Spleen (tissue), 11 donors: ENCODE measurements around the gene MYCN. TPM values are rescaled to one million over a fixed set of nuclear protein-coding genes. Genes with fewer than 3 reads are reported as not detected.

ENCODE experiments used
- DNase-seq: peaks from one replicate; pipeline ENCODE4 v3.0.0-alpha.2; 2020
- H3K27ac ChIP-seq, 8 donors: fragments of 200-600 bp; sonication (generic) in 7 of 8; 1 replicate in 4 of 8; 2 replicates in 4 of 8; pipeline versions ENCODE4 v1.5.0 to v1.8.0; 2016 to 2021; ENCODE audit warnings: inconsistent platforms in 4 of 8, mild to moderate bottlenecking in 4 of 8, moderate library complexity in 1 of 8
- H3K27me3 ChIP-seq, 7 donors: fragments of 200-600 bp; sonication (generic) in 6 of 7; replicated peaks in 1 of 7; 1 replicate in 4 of 7; 2 replicates in 3 of 7; pipeline versions ENCODE4 v1.5.0 to v1.8.0; 2016 to 2021; ENCODE audit warnings: inconsistent platforms in 3 of 7, mild to moderate bottlenecking in 1 of 7
- H3K36me3 ChIP-seq, 6 donors: fragments of 200-600 bp; sonication (generic) in 5 of 6; 1 replicate in 4 of 6; 2 replicates in 2 of 6; pipeline versions ENCODE4 v1.5.0 to v1.8.0; 2016 to 2021; ENCODE audit warnings: inconsistent platforms in 2 of 6
- H3K4me1 ChIP-seq, 6 donors: fragments of 200-600 bp; sonication (generic) in 5 of 6; 1 replicate in 3 of 6; 2 replicates in 3 of 6; pipeline versions ENCODE4 v1.5.0 to v1.8.0; 2016 to 2021; ENCODE audit warnings: inconsistent platforms in 3 of 6
- H3K4me3 ChIP-seq, 8 donors: fragments of 200-600 bp; sonication (generic) in 7 of 8; 1 replicate in 4 of 8; 2 replicates in 4 of 8; pipeline versions ENCODE4 v1.5.0 to v1.8.0; 2016 to 2021; ENCODE audit warnings: inconsistent platforms in 4 of 8, mild to moderate bottlenecking in 4 of 8, moderate library complexity in 2 of 8
- H3K9me3 ChIP-seq, 8 donors: fragments of 200-600 bp; sonication (generic) in 7 of 8; 1 replicate in 4 of 8; 2 replicates in 4 of 8; pipeline versions ENCODE4 v1.5.0 to v1.8.0; 2016 to 2021; ENCODE audit warnings: inconsistent platforms in 4 of 8
- CTCF ChIP-seq, 11 experiments: fragments of 200-600 bp in 7 of 11; fragments of 450-650 bp in 4 of 11; sonication (generic) in 4 of 11; IDR thresholded peaks in 8 of 11; conservative IDR thresholded peaks in 3 of 11; 1 replicate in 7 of 11; 2 replicates in 4 of 11; pipeline versions ENCODE4 v1.4.0 to v1.8.0; 2016 to 2021; ENCODE audit warnings: antibody characterized with exemption in 11 of 11, inconsistent platforms in 4 of 11, mild to moderate bottlenecking in 1 of 11
- POLR2A ChIP-seq, 3 donors: fragments of 450-650 bp; IDR thresholded peaks; one replicate each; pipeline ENCODE4 v1.5.1; 2017; ENCODE audit warnings: antibody characterized with exemption in 3 of 3, mild to moderate bottlenecking in 1 of 3
- POLR2AphosphoS5 ChIP-seq, 3 donors: sonication (generic); formaldehyde crosslinking; IDR thresholded peaks; one replicate each; pipeline ENCODE4 v1.5.1; 2017; ENCODE audit warnings: antibody characterized with exemption in 3 of 3
- WGBS, 5 donors: extraction: QIAGEN DNeasy Blood & Tissue Kit in 3 of 5; methylation state at CpG; one replicate each; pipeline versions ENCODE4 v1.1.5 to v1.1.7; 2013 to 2018; 5-methylcytosine and 5-hydroxymethylcytosine counted together
- intact Hi-C: fragments of 100-400 bp; cut with DNase I; formaldehyde crosslinking; loops from one replicate; pipeline ENCODE4 v1.15.0; 2023; ENCODE audit warnings: low total_unique reads
- polyA plus RNA-seq, 3 donors: library from polyadenylated mRNA; stranded (reverse); fragments of 200-250 nt; gene quantifications; one replicate each; pipeline ENCODE4 v1.2.1, GENCODE V29; 2013
- total RNA-seq, 7 donors: library from RNA; depleted of rRNA in 3 of 7; stranded (reverse); fragments of >200 nt in 3 of 7; fragmentation: NEBNext Ultra II Directional in 4 of 7; extraction: Animal tissue kit (Norgen Biotek cat#: 25700) in 4 of 7; gene quantifications; one replicate each; pipeline versions ENCODE4 v1.1.0 to v1.2.1, GENCODE V29; 2016 to 2021
- donor health status: healthy with polysubstance abuse.
- donor health status: DM: no; HTN: no; CAD: no; lungs with moderate emphysema.
- donor health status: DM: no; HTN: no; CAD: no.
- donor health status: Bipolar disorder and iron deficiency.
- donor health status: healthy.
- donor health status: DM: no; HTN: no; CAD: no.
- donor health status: DM: yes; HTN: yes; CAD: no.

The MYCN gene
- total and polyA plus RNA-seq, 10 donors: 0.03 to 1.3 (median 0.33) TPM; not detected in 2

DNA sequence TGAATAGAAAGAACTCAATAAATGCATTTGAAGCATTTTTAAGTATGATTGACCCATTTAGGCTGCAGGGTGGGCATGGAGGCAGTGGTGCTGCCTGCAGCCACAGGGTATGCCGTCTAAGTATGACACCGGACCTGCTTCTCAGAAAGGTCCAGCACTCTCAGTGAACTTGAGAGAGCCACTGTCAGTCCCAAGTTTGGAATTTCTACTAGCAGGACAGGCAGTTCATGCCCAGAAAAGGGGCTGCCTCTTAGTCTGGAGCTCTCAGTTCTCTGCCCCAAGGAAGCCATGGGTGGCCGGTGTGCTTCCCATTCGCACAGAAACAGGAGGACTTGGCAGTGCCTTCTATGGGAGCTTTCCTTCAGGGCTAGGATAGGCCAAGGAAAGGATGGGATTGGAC lies 24.0 kb upstream of the MYCN start:
- no peak for TF ChIP-seq CTCF (IDR thresholded peaks at IDR 0.05 in 8 of 11, conservative IDR thresholded peaks at IDR 0.05 in 3 of 11)
- TF ChIP-seq POLR2AphosphoS5 (IDR thresholded peaks at IDR 0.05): no peak
- no peak for TF ChIP-seq POLR2A (IDR thresholded peaks at IDR 0.05)
- intact Hi-C loops: no loop called here
- WGBS, 5 donors: 82 to 100% (median 94%) methylated on average over 3 to 4 of the region's 4 CpGs

GRCh38 chr2:15918761-15919356 lies 21.5 kb upstream of the MYCN start:
- intact Hi-C loops: no loop called here
- TF ChIP-seq CTCF (IDR thresholded peaks at IDR 0.05 in 8 of 11, conservative IDR thresholded peaks at IDR 0.05 in 3 of 11) (no peak), POLR2AphosphoS5 (IDR thresholded peaks at IDR 0.05) (no peak), POLR2A (IDR thresholded peaks at IDR 0.05) (no peak)
- no peak for DNase-seq
- H3K4me1 ChIP-seq: no peaks in the 10 kb centered on the region
- H3K9me3 ChIP-seq: no peaks in the 10 kb centered on the region
- no peak overlapping the region for H3K4me3 ChIP-seq
- H3K36me3 ChIP-seq: no peaks in the 10 kb centered on the region
- no peaks in the 10 kb centered on the region for H3K27me3 ChIP-seq
- H3K27ac ChIP-seq: no peak overlapping the region
- WGBS, 5 donors: 85 to 90% (median 85%) methylated on average over 8 to 9 of the region's 9 CpGs

More for the DNA sequence above, 24.0 kb upstream of the MYCN start:
- H3K27me3 ChIP-seq: no peaks in the 10 kb centered on the region
- H3K9me3 ChIP-seq: no peaks in the 10 kb centered on the region
- H3K4me3 ChIP-seq: no peak overlapping the region
- H3K4me1 ChIP-seq: no peaks in the 10 kb centered on the region
- H3K27ac ChIP-seq: no peak overlapping the region
- no peak for DNase-seq
- H3K36me3 ChIP-seq: no peaks in the 10 kb centered on the region

GRCh38 chr2:15919716-15920434 lies 20.5 kb upstream of the MYCN start:
- intact Hi-C loops: no loop called here
- DNase-seq: no peak
- Histone ChIP-seq H3K27ac (no peak overlapping the region), H3K4me3 (no peak overlapping the region), H3K27me3 (no peaks in the 10 kb centered on the region), H3K4me1 (no peaks in the 10 kb centered on the region), H3K9me3 (no peaks in the 10 kb centered on the region), H3K36me3 (no peaks in the 10 kb centered on the region)
- TF ChIP-seq POLR2AphosphoS5 (IDR thresholded peaks at IDR 0.05) (no peak), CTCF (IDR thresholded peaks at IDR 0.05 in 8 of 11, conservative IDR thresholded peaks at IDR 0.05 in 3 of 11) (no peak), POLR2A (IDR thresholded peaks at IDR 0.05) (no peak)
- 64 to 78% (median 74%) methylated on average over 7 of the region's 7 CpGs for WGBS, 5 donors

GRCh38 chr2:15920696-15921095 lies 19.7 kb upstream of the MYCN start:
- no peak for DNase-seq
- H3K9me3 ChIP-seq: no peaks in the 10 kb centered on the region
- no peaks in the 10 kb centered on the region for H3K36me3 ChIP-seq
- H3K27me3 ChIP-seq: no peaks in the 10 kb centered on the region
- no peak for TF ChIP-seq POLR2A (IDR thresholded peaks at IDR 0.05)
- no peak for TF ChIP-seq POLR2AphosphoS5 (IDR thresholded peaks at IDR 0.05)
- TF ChIP-seq CTCF (IDR thresholded peaks at IDR 0.05 in 8 of 11, conservative IDR thresholded peaks at IDR 0.05 in 3 of 11): no peak
- H3K27ac ChIP-seq: no peak overlapping the region
- H3K4me3 ChIP-seq: no peak overlapping the region
- intact Hi-C loops: no loop called here
- no peaks in the 10 kb centered on the region for H3K4me1 ChIP-seq
- WGBS, 5 donors: 76 to 88% (median 88%) methylated on average over 10 of the region's 10 CpGs
